ENCODE measurements around the gene MAP4K3. TPM values are rescaled to one million over a fixed set of nuclear protein-coding genes. Genes with fewer than 3 reads are reported as not detected.

MAP4K3 gene
- total RNA-seq, 1 experiment from 2014 or later = 26.6 TPM

DNA sequence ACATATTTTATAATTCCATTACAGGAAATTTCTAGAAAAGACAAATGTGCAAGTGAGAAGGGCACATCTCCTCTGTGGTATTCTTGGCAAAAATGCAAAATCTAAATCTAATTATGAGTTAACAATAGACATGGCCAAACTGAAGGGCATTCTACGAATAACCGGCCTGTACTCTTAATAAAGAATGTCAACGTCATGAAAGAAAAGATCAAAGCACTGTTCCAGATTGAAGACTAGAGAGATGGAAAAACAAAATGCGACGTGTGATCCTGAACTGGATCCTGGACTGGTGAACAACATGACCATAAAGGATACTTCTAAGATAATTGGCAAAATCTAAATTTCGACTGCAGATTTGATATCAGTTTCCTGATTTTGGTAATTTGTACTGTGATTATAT lies 196.3 kb downstream of the MAP4K3 start:
- POLR2A ChIA-PET = no interaction called here
- H3K4me1 ChIP-seq (ENCODE audit: control insufficient read depth, insufficient read depth, low read length) = no peaks in the 10 kb centered on the region
- no peak for DNase-seq (ENCODE audit: low read depth, low spot score)
- no peak for TF ChIP-seq POLR2AphosphoS5 (IDR thresholded peaks at IDR 0.05; ENCODE audit: low read depth, low read length)
- TF ChIP-seq, protein P1, sequence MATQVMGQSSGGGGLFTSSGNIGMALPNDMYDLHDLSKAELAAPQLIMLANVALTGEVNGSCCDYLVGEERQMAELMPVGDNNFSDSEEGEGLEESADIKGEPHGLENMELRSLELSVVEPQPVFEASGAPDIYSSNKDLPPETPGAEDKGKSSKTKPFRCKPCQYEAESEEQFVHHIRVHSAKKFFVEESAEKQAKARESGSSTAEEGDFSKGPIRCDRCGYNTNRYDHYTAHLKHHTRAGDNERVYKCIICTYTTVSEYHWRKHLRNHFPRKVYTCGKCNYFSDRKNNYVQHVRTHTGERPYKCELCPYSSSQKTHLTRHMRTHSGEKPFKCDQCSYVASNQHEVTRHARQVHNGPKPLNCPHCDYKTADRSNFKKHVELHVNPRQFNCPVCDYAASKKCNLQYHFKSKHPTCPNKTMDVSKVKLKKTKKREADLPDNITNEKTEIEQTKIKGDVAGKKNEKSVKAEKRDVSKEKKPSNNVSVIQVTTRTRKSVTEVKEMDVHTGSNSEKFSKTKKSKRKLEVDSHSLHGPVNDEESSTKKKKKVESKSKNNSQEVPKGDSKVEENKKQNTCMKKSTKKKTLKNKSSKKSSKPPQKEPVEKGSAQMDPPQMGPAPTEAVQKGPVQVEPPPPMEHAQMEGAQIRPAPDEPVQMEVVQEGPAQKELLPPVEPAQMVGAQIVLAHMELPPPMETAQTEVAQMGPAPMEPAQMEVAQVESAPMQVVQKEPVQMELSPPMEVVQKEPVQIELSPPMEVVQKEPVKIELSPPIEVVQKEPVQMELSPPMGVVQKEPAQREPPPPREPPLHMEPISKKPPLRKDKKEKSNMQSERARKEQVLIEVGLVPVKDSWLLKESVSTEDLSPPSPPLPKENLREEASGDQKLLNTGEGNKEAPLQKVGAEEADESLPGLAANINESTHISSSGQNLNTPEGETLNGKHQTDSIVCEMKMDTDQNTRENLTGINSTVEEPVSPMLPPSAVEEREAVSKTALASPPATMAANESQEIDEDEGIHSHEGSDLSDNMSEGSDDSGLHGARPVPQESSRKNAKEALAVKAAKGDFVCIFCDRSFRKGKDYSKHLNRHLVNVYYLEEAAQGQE (IDR thresholded peaks at IDR 0.05; ENCODE audit: insufficient read depth in 1 of 2, low read depth in 2 of 2, low read length in 1 of 2) = no peak
- TF ChIP-seq TCF7L2 (IDR thresholded peaks at IDR 0.05; ENCODE audit: low read depth, low read length) = no peak
- TF ChIP-seq, protein P2, sequence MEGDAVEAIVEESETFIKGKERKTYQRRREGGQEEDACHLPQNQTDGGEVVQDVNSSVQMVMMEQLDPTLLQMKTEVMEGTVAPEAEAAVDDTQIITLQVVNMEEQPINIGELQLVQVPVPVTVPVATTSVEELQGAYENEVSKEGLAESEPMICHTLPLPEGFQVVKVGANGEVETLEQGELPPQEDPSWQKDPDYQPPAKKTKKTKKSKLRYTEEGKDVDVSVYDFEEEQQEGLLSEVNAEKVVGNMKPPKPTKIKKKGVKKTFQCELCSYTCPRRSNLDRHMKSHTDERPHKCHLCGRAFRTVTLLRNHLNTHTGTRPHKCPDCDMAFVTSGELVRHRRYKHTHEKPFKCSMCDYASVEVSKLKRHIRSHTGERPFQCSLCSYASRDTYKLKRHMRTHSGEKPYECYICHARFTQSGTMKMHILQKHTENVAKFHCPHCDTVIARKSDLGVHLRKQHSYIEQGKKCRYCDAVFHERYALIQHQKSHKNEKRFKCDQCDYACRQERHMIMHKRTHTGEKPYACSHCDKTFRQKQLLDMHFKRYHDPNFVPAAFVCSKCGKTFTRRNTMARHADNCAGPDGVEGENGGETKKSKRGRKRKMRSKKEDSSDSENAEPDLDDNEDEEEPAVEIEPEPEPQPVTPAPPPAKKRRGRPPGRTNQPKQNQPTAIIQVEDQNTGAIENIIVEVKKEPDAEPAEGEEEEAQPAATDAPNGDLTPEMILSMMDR (IDR thresholded peaks at IDR 0.05) = no peak
- no peak for TF ChIP-seq SIN3A (IDR thresholded peaks at IDR 0.05; ENCODE audit: borderline replicate concordance, insufficient read depth, low read depth, low read length)
- no TSS peak for BruUV-seq (replicated peaks)
- no peak for ATAC-seq
- intact Hi-C loops (cut with micrococcal nuclease; ENCODE audit: unreplicated experiment) = no loop called here
- no peak overlapping the region for H3K4me3 ChIP-seq (ENCODE audit: low read depth in 2 of 2, low read length in 2 of 2)
- in situ Hi-C loops (cut with HindIII; ENCODE audit: low pct_unique_long_range_greater_than_20kb, low sequenced_read_pairs) = no loop called here
- CTCF ChIA-PET = no interaction called here
- H3K27ac ChIP-seq (ENCODE audit: low read length) = no peak overlapping the region
- no peaks in the 10 kb centered on the region for H3K27me3 ChIP-seq (ENCODE audit: control insufficient read depth, insufficient read depth, low read length)
- no peaks in the 10 kb centered on the region for H3K36me3 ChIP-seq (ENCODE audit: control insufficient read depth, insufficient read depth, low read length)
- H3K9me3 ChIP-seq (ENCODE audit: control insufficient read depth, insufficient read depth, low read depth, low read length) = no peaks in the 10 kb centered on the region; the same call in 1 of the 2 replicates

DNA sequence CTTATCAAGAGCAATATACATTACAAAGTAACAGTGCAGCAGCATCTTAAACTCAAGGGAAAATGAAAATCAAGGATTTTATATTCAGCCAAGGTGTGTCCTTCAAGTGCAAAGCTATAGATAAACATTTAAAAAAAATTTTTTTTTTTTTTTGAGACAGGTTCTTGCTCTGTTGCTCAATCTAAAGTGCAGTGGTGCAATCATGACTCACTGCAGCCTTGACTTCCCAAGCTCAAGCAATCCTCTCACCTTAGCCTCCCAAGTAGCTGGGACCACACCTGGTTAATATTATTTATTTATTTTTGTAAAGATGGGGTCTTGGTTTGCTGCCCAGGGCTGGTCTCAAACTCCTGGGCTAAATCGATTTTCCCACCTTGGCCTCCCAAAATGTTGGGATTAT lies 202.3 kb downstream of the MAP4K3 start:
- ATAC-seq = no peak
- no peak for DNase-seq (ENCODE audit: low read depth, low spot score)

More for the DNA sequence above, 202.3 kb downstream of the MAP4K3 start:
- TF ChIP-seq, protein P1 (IDR thresholded peaks at IDR 0.05; ENCODE audit: insufficient read depth in 1 of 2, low read depth in 2 of 2, low read length in 1 of 2) = no peak
- TF ChIP-seq SIN3A (IDR thresholded peaks at IDR 0.05; ENCODE audit: borderline replicate concordance, insufficient read depth, low read depth, low read length) = no peak
- TF ChIP-seq, protein P2 (IDR thresholded peaks at IDR 0.05) = no peak
- TF ChIP-seq TCF7L2 (IDR thresholded peaks at IDR 0.05; ENCODE audit: low read depth, low read length) = no peak
- no peak for TF ChIP-seq POLR2AphosphoS5 (IDR thresholded peaks at IDR 0.05; ENCODE audit: low read depth, low read length)
- H3K27ac ChIP-seq (ENCODE audit: low read length) = no peak overlapping the region
- in situ Hi-C loops (cut with HindIII; ENCODE audit: low pct_unique_long_range_greater_than_20kb, low sequenced_read_pairs) = no loop called here
- CTCF ChIA-PET = interaction anchor here (0.6 kb wide), 1 partner anchor 123 kb away, joined by 3 read pairs; no protein-coding TSS in a partner anchor
- no peaks in the 10 kb centered on the region for H3K27me3 ChIP-seq (ENCODE audit: control insufficient read depth, insufficient read depth, low read length)
- H3K4me1 ChIP-seq (ENCODE audit: control insufficient read depth, insufficient read depth, low read length) = no peaks in the 10 kb centered on the region
- POLR2A ChIA-PET = interaction anchor here (0.6 kb wide), 1 partner anchor 199 kb away, joined by 3 read pairs; no protein-coding TSS in a partner anchor
- no peaks in the 10 kb centered on the region for H3K36me3 ChIP-seq (ENCODE audit: control insufficient read depth, insufficient read depth, low read length)
- no peak overlapping the region for H3K4me3 ChIP-seq (ENCODE audit: low read depth in 2 of 2, low read length in 2 of 2)
- no peaks in the 10 kb centered on the region; the same call in 1 of the 2 replicates for H3K9me3 ChIP-seq (ENCODE audit: control insufficient read depth, insufficient read depth, low read depth, low read length)
- no TSS peak for BruUV-seq (replicated peaks)
- intact Hi-C loops (cut with micrococcal nuclease; ENCODE audit: unreplicated experiment) = no loop called here

Data from Panc1 (cell line).